ENCODE results near the gene KLHL29. TPM values are rescaled to one million over a fixed set of nuclear protein-coding genes. Genes with fewer than 3 reads are reported as not detected.

Gene KLHL29
- polyA plus RNA-seq, 1 of the 3 experiments (the other 2 are of a cell fraction): 4.6 TPM

- TF ChIP-seq, protein P1, sequence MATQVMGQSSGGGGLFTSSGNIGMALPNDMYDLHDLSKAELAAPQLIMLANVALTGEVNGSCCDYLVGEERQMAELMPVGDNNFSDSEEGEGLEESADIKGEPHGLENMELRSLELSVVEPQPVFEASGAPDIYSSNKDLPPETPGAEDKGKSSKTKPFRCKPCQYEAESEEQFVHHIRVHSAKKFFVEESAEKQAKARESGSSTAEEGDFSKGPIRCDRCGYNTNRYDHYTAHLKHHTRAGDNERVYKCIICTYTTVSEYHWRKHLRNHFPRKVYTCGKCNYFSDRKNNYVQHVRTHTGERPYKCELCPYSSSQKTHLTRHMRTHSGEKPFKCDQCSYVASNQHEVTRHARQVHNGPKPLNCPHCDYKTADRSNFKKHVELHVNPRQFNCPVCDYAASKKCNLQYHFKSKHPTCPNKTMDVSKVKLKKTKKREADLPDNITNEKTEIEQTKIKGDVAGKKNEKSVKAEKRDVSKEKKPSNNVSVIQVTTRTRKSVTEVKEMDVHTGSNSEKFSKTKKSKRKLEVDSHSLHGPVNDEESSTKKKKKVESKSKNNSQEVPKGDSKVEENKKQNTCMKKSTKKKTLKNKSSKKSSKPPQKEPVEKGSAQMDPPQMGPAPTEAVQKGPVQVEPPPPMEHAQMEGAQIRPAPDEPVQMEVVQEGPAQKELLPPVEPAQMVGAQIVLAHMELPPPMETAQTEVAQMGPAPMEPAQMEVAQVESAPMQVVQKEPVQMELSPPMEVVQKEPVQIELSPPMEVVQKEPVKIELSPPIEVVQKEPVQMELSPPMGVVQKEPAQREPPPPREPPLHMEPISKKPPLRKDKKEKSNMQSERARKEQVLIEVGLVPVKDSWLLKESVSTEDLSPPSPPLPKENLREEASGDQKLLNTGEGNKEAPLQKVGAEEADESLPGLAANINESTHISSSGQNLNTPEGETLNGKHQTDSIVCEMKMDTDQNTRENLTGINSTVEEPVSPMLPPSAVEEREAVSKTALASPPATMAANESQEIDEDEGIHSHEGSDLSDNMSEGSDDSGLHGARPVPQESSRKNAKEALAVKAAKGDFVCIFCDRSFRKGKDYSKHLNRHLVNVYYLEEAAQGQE (IDR thresholded peaks at IDR 0.05; ENCODE audit: low read depth, low read length): no peak
- TF ChIP-seq MXI1 (IDR thresholded peaks at IDR 0.05; ENCODE audit: low read depth, low read length) (no peak), TAF1 (IDR thresholded peaks at IDR 0.05; ENCODE audit: borderline replicate concordance, low read depth, low read length) (no peak), EP300 (IDR thresholded peaks at IDR 0.05; ENCODE audit: borderline replicate concordance in 1 of 2, low read depth in 1 of 2, low read length in 1 of 2) (no peak)
Measured at GRCh38 chr2:23555944-23556343, 171.0 kb downstream of the KLHL29 start (continued).

GRCh38 chr2:23556929-23557328, 171.9 kb downstream of the KLHL29 start:
- H3K4me3 ChIP-seq (ENCODE audit: low read depth in 2 of 2, low read length in 1 of 2): no peak overlapping the region
- H3K79me2 ChIP-seq (ENCODE audit: insufficient read depth): no peaks in the 10 kb centered on the region
- H3F3A ChIP-seq (replicated peaks; ENCODE audit: insufficient read depth): no peaks in the 10 kb centered on the region
- peaks cover 0 to 24% of the 10 kb centered on the region in 2 experiments; a peak in 1 of 4 replicates for H3K4me1 ChIP-seq (ENCODE audit: control insufficient read depth in 1 of 2, insufficient read depth in 2 of 2, low read depth in 1 of 2, low read length in 1 of 2)
- no peak overlapping the region for H3K9ac ChIP-seq
- no peak overlapping the region for H3K4me2 ChIP-seq
- WGBS (ENCODE audit: low lambda C conversion rate): 66% methylated on average over 9 of the region's 9 CpGs
- no peaks in the 10 kb centered on the region for H3K9me3 ChIP-seq
- DNase-seq: peak; percentile 57
- ChIA-PET POLR2A (no interaction called here), CTCF (interaction anchor here (1.5 kb wide), 1 partner anchor 80 kb away, joined by 3 read pairs; no protein-coding TSS in a partner anchor)
- no peaks in the 10 kb centered on the region for H3K9me2 ChIP-seq
- H3K36me3 ChIP-seq (replicated peaks in 1 of 2; ENCODE audit: control insufficient read depth in 1 of 2, insufficient read depth in 2 of 2, low read length in 1 of 2): no peaks in the 10 kb centered on the region
- H4K20me1 ChIP-seq (ENCODE audit: insufficient read depth): no peaks in the 10 kb centered on the region
- H3K27me3 ChIP-seq (ENCODE audit: insufficient read depth): no peaks in the 10 kb centered on the region
- H2AFZ ChIP-seq (ENCODE audit: low read depth): no peak overlapping the region
- H3K27ac ChIP-seq (ENCODE audit: low read depth in 2 of 2, low read length in 1 of 2): no peak overlapping the region
- TF ChIP-seq, protein P2, sequence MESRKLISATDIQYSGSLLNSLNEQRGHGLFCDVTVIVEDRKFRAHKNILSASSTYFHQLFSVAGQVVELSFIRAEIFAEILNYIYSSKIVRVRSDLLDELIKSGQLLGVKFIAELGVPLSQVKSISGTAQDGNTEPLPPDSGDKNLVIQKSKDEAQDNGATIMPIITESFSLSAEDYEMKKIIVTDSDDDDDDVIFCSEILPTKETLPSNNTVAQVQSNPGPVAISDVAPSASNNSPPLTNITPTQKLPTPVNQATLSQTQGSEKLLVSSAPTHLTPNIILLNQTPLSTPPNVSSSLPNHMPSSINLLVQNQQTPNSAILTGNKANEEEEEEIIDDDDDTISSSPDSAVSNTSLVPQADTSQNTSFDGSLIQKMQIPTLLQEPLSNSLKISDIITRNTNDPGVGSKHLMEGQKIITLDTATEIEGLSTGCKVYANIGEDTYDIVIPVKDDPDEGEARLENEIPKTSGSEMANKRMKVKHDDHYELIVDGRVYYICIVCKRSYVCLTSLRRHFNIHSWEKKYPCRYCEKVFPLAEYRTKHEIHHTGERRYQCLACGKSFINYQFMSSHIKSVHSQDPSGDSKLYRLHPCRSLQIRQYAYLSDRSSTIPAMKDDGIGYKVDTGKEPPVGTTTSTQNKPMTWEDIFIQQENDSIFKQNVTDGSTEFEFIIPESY (IDR thresholded peaks at IDR 0.05; ENCODE audit: borderline replicate concordance, low read depth): no peak
- TF ChIP-seq MXI1 (IDR thresholded peaks at IDR 0.05; ENCODE audit: low read depth, low read length): no peak
- TF ChIP-seq MAX (IDR thresholded peaks at IDR 0.05; ENCODE audit: low read depth): no peak
- no peak for TF ChIP-seq TEAD4 (IDR thresholded peaks at IDR 0.05; ENCODE audit: borderline replicate concordance, insufficient read depth)
- TF ChIP-seq, protein P1 (IDR thresholded peaks at IDR 0.05; ENCODE audit: low read depth, low read length): no peak
- no peak for TF ChIP-seq EP300 (IDR thresholded peaks at IDR 0.05; ENCODE audit: borderline replicate concordance in 1 of 2, low read depth in 1 of 2, low read length in 1 of 2)
- TF ChIP-seq FOXJ3 (CRISPR knock-in tag; IDR thresholded peaks at IDR 0.05): no peak
- TF ChIP-seq TCF12 (IDR thresholded peaks at IDR 0.05): no peak
- TF ChIP-seq, protein P3, sequence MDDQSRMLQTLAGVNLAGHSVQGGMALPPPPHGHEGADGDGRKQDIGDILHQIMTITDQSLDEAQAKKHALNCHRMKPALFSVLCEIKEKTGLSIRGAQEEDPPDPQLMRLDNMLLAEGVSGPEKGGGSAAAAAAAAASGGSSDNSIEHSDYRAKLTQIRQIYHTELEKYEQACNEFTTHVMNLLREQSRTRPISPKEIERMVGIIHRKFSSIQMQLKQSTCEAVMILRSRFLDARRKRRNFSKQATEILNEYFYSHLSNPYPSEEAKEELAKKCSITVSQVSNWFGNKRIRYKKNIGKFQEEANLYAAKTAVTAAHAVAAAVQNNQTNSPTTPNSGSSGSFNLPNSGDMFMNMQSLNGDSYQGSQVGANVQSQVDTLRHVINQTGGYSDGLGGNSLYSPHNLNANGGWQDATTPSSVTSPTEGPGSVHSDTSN (IDR thresholded peaks at IDR 0.05): no peak
- TF ChIP-seq SMC3 (IDR thresholded peaks at IDR 0.05; ENCODE audit: low read depth, low read length): no peak
- TF ChIP-seq EZH2phosphoT487 (IDR thresholded peaks at IDR 0.05; ENCODE audit: borderline replicate concordance, low read depth): no peak
- TF ChIP-seq, protein P4, sequence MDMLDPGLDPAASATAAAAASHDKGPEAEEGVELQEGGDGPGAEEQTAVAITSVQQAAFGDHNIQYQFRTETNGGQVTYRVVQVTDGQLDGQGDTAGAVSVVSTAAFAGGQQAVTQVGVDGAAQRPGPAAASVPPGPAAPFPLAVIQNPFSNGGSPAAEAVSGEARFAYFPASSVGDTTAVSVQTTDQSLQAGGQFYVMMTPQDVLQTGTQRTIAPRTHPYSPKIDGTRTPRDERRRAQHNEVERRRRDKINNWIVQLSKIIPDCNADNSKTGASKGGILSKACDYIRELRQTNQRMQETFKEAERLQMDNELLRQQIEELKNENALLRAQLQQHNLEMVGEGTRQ (IDR thresholded peaks at IDR 0.05; ENCODE audit: borderline replicate concordance, low read depth, low read length): no peak
- no peak for TF ChIP-seq GATA2 (CRISPR knock-in tag; IDR thresholded peaks at IDR 0.05)
- TF ChIP-seq SIN3A (IDR thresholded peaks at IDR 0.05; ENCODE audit: borderline replicate concordance, low read depth, low read length): no peak
- no peak for TF ChIP-seq ELF1 (IDR thresholded peaks at IDR 0.05)
- no peak for TF ChIP-seq POLR2AphosphoS5 (IDR thresholded peaks at IDR 0.05; ENCODE audit: low read depth, low read length)
- no peak for TF ChIP-seq YY1 (IDR thresholded peaks at IDR 0.05; ENCODE audit: low read depth)
- TF ChIP-seq FOXM1 (IDR thresholded peaks at IDR 0.05; ENCODE audit: low read depth): no peak

Data from SK-N-SH (cell line).